Glutamatergic neuron (in vitro differentiated cells): Measurements from ENCODE around the gene NLRC3. TPM values are rescaled to one million over a fixed set of nuclear protein-coding genes. Genes with fewer than 3 reads are reported as not detected.

ENCODE experiments used
- DNase-seq: peaks from one replicate; pipeline ENCODE4 v3.0.0; 2022
- H3K27ac Mint-ChIP-seq: one replicate; pipeline ENCODE4 v1.8.0; 2020; ENCODE audit warnings: mild to moderate bottlenecking, mixed read lengths, inconsistent platforms; ENCODE audit not compliant: unreplicated experiment
- H3K27me3 Mint-ChIP-seq: one replicate; pipeline ENCODE4 v1.8.0; 2020; ENCODE audit warnings: mild to moderate bottlenecking, moderate library complexity, mixed read lengths, inconsistent platforms; ENCODE audit not compliant: unreplicated experiment
- H3K36me3 Mint-ChIP-seq: one replicate; pipeline ENCODE4 v1.8.0; 2020; ENCODE audit warnings: mild to moderate bottlenecking, mixed read lengths, inconsistent platforms; ENCODE audit not compliant: unreplicated experiment
- H3K4me1 Mint-ChIP-seq: one replicate; pipeline ENCODE4 v1.8.0; 2020; ENCODE audit warnings: mild to moderate bottlenecking, low read depth, mixed read lengths, inconsistent platforms; ENCODE audit not compliant: unreplicated experiment
- H3K4me3 Mint-ChIP-seq: one replicate; pipeline ENCODE4 v1.8.0; 2020; ENCODE audit warnings: mild to moderate bottlenecking, mixed read lengths, inconsistent platforms; ENCODE audit not compliant: unreplicated experiment
- H3K9me3 Mint-ChIP-seq: one replicate; pipeline ENCODE4 v1.8.0; 2020; ENCODE audit warnings: mild to moderate bottlenecking, moderate library complexity, mixed read lengths, inconsistent platforms; ENCODE audit not compliant: unreplicated experiment
- CTCF ChIP-seq: fragments of 200-600 bp; sonication (generic); IDR thresholded peaks from one replicate; pipeline ENCODE4 v1.5.0; 2021; ENCODE audit not compliant: partially characterized antibody, unreplicated experiment
- total RNA-seq: library from RNA; stranded (reverse); fragmentation: NEBNext Ultra II Directional; extraction: Animal tissue kit (Norgen Biotek cat#: 25700); gene quantifications from one replicate; pipeline ENCODE4 v1.2.1, GENCODE V29; 2021; ENCODE audit not compliant: unreplicated experiment

Gene NLRC3
- total RNA-seq, 1 donor from 2014 or later = not detected

- Mint-ChIP-seq H3K36me3 (peaks cover 13% of the 10 kb centered on the region), H3K4me3 (no peak overlapping the region), H3K27me3 (peaks cover 2% of the 10 kb centered on the region), H3K4me1 (no peaks in the 10 kb centered on the region), H3K9me3 (no peaks in the 10 kb centered on the region), H3K27ac (no peak overlapping the region)
- no peak for TF ChIP-seq CTCF
- DNase-seq = no peak
These were observed 65.7 kb downstream of the NLRC3 start for GRCh38 chr16:3511286-3512180.

- TF ChIP-seq CTCF = no peak
- no peak overlapping the region for H3K27ac Mint-ChIP-seq
- DNase-seq = no peak
- peaks cover 13% of the 10 kb centered on the region for H3K36me3 Mint-ChIP-seq
- peaks cover 2% of the 10 kb centered on the region for H3K27me3 Mint-ChIP-seq
- no peaks in the 10 kb centered on the region for H3K4me1 Mint-ChIP-seq
- H3K4me3 Mint-ChIP-seq = no peak overlapping the region
- no peaks in the 10 kb centered on the region for H3K9me3 Mint-ChIP-seq
These were observed 66.8 kb downstream of the NLRC3 start for GRCh38 chr16:3510416-3510815.

DNA sequence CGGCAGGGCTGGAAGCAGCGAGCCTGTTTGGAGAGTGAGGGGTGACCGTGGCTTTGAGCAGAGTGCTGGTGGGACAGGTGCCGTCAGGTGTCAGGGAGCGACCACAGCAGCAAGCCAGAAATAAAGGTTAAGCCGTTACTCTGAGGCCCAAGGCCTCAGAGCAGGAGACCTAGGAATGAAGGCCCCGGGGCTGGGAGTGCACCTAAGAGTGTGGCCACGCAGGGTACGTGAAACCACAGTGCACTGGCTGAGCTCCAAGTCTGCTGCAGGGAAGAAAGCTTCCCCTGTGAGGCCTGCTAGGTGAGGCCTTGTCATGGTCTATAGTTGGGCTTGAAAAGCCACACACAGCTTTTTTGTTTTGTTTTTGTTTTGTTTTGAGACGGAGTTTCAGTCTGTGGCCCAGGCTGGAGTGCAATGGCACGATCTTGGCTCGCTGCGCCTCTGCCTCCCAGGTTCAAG is 67.7 kb downstream of the NLRC3 start:
- Mint-ChIP-seq H3K9me3 (no peaks in the 10 kb centered on the region), H3K4me1 (no peaks in the 10 kb centered on the region), H3K4me3 (no peak overlapping the region), H3K36me3 (peaks cover 13% of the 10 kb centered on the region), H3K27me3 (peaks cover 2% of the 10 kb centered on the region), H3K27ac (no peak overlapping the region)
- no peak for DNase-seq
- TF ChIP-seq CTCF = no peak

GRCh38 chr16:3508736-3509135 is 68.5 kb downstream of the NLRC3 start:
- Mint-ChIP-seq H3K27ac (no peak overlapping the region), H3K4me1 (no peaks in the 10 kb centered on the region), H3K36me3 (peaks cover 13% of the 10 kb centered on the region), H3K27me3 (peaks cover 2% of the 10 kb centered on the region), H3K9me3 (no peaks in the 10 kb centered on the region), H3K4me3 (no peak overlapping the region)
- no peak for DNase-seq
- TF ChIP-seq CTCF = no peak

DNA sequence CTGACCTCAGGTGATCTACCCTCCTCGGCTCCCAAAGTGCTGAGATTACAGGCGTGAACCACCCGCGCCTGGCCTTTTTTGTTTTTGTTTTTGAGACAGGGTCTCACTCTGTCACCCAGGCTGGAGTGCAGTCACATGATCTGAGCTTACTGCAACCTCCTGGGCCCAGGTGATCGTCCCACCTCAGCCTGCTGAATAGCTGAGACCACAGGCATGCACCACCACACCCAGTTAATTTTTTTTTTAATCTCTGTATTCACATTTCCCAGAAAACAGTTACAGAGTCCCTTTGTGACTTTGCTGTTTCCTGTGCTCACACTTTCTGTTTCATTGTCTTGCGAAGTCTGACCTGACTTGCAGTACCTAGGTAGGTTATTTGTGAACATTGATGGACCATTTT is 73.7 kb downstream of the NLRC3 start:
- Mint-ChIP-seq H3K4me3 (no peak overlapping the region), H3K9me3 (peaks cover 2% of the 10 kb centered on the region), H3K4me1 (peaks cover 3% of the 10 kb centered on the region), H3K27ac (no peak overlapping the region), H3K27me3 (peaks cover 9% of the 10 kb centered on the region), H3K36me3 (peaks cover 2% of the 10 kb centered on the region)
- TF ChIP-seq CTCF = no peak
- no peak for DNase-seq
